Neural progenitor cell (in vitro differentiated cells): ENCODE results near the gene OTULIN.

Source experiments
- EZH2phosphoT487 ChIP-seq: fragments of 200-600 bp; sonication (generic); IDR thresholded peaks from 2 replicates; pipeline ENCODE4 v1.6.1; 2017; ENCODE audit warnings: antibody characterized with exemption
- TF ChIP-seq, protein P1 (sequence below): fragments of 200-600 bp; sonication (generic); IDR thresholded peaks from 2 replicates; pipeline ENCODE4 v1.5.1; 2017; ENCODE audit warnings: antibody characterized with exemption, mild to moderate bottlenecking

DNA sequence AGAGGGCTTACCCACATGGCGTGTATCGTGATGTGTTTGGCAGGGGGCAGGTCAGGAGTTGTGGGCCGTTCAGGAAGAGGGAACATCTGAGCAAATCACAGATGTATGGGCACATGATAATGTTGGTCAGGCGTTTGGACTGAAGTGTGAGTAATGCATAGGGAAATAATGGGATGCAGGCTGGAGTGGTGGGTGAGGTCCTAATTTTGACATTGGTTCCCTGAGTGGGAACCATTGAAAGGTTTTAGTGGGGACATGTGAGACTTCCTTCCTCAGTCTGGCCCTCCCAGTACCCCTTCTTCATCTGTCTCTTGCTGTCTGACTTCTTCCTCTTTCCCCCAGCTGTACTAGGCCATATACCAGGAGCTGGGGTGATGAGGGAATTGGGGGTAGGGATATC is 7.6 kb downstream of the OTULIN start:
- TF ChIP-seq EZH2phosphoT487: no peak
- TF ChIP-seq, protein P1, sequence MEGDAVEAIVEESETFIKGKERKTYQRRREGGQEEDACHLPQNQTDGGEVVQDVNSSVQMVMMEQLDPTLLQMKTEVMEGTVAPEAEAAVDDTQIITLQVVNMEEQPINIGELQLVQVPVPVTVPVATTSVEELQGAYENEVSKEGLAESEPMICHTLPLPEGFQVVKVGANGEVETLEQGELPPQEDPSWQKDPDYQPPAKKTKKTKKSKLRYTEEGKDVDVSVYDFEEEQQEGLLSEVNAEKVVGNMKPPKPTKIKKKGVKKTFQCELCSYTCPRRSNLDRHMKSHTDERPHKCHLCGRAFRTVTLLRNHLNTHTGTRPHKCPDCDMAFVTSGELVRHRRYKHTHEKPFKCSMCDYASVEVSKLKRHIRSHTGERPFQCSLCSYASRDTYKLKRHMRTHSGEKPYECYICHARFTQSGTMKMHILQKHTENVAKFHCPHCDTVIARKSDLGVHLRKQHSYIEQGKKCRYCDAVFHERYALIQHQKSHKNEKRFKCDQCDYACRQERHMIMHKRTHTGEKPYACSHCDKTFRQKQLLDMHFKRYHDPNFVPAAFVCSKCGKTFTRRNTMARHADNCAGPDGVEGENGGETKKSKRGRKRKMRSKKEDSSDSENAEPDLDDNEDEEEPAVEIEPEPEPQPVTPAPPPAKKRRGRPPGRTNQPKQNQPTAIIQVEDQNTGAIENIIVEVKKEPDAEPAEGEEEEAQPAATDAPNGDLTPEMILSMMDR: no peak
